Calu3 (cell line): ENCODE data around the gene AXIN2. TPM values are rescaled to one million over a fixed set of nuclear protein-coding genes. Genes with fewer than 3 reads are reported as not detected.

Experiments used
- BruUV-seq: library from RNA; stranded (reverse); fragments of 400-500 nt; replicated peaks from 2 replicates; lab custom pipeline; 2021; lab: Mats Ljungman, UMichigan
- CTCF ChIA-PET: fragments of 300-600 bp; sonication (Branson Sonifier 250); formaldehyde crosslinking; loops from one replicate; lab custom pipeline; 2022; ENCODE audit warnings: antibody characterized with exemption; lab: Charles Lee
- DNase-seq: peaks from one replicate; pipeline ENCODE4 v3.0.0; 2022
- H3K27ac Mint-ChIP-seq: one replicate; pipeline ENCODE4 v1.8.0; 2022; ENCODE audit warnings: mixed read lengths; ENCODE audit not compliant: unreplicated experiment
- H3K27me3 Mint-ChIP-seq: one replicate; pipeline ENCODE4 v1.8.0; 2022; ENCODE audit warnings: mixed read lengths; ENCODE audit not compliant: unreplicated experiment
- H3K36me3 Mint-ChIP-seq: one replicate; pipeline ENCODE4 v1.8.0; 2022; ENCODE audit warnings: mild to moderate bottlenecking, moderate library complexity, mixed read lengths; ENCODE audit not compliant: insufficient read depth, unreplicated experiment
- H3K4me1 Mint-ChIP-seq: one replicate; pipeline ENCODE4 v1.8.0; 2022; ENCODE audit warnings: mild to moderate bottlenecking, low read depth, mixed read lengths; ENCODE audit not compliant: unreplicated experiment
- H3K4me3 Mint-ChIP-seq: one replicate; pipeline ENCODE4 v1.8.0; 2022; ENCODE audit warnings: mild to moderate bottlenecking, low read depth, moderate library complexity, mixed read lengths; ENCODE audit not compliant: unreplicated experiment
- H3K9me3 Mint-ChIP-seq: one replicate; pipeline ENCODE4 v1.8.0; 2022; ENCODE audit warnings: low read depth, mixed read lengths; ENCODE audit not compliant: unreplicated experiment
- CTCF ChIP-seq: fragments of 200-600 bp; IDR thresholded peaks from one replicate; pipeline ENCODE4 v1.8.0; 2022; ENCODE audit warnings: antibody characterized with exemption; ENCODE audit not compliant: unreplicated experiment
- intact Hi-C: fragments of 100-400 bp; cut with micrococcal nuclease; formaldehyde crosslinking; loops from one replicate; pipeline ENCODE4 v1.10.0; 2022; ENCODE audit not compliant: unreplicated experiment
- total RNA-seq: library from RNA; stranded (reverse); gene quantifications from 2 replicates; pipeline ENCODE4 v1.2.3, GENCODE V29; 2022

The AXIN2 gene
- total RNA-seq, 1 experiment from 2014 or later, result 0.45 TPM

- TF ChIP-seq CTCF, result no peak
- CTCF ChIA-PET, result no interaction called here
- Mint-ChIP-seq H3K27me3 (peaks cover 32% of the 10 kb centered on the region), H3K4me3 (no peak overlapping the region), H3K27ac (no peak overlapping the region), H3K9me3 (peaks cover 3% of the 10 kb centered on the region), H3K4me1 (no peaks in the 10 kb centered on the region), H3K36me3 (no peaks in the 10 kb centered on the region)
- intact Hi-C loops, result no loop called here
- no TSS peak for BruUV-seq
- DNase-seq, result no peak
Observed at GRCh38 chr17:65483438-65483837, 78.0 kb downstream of the AXIN2 start.

GRCh38 chr17:65482201-65482600 lies 79.2 kb downstream of the AXIN2 start:
- no TSS peak for BruUV-seq
- no peak for TF ChIP-seq CTCF
- Mint-ChIP-seq H3K9me3 (peaks cover 5% of the 10 kb centered on the region), H3K4me3 (no peak overlapping the region), H3K4me1 (no peaks in the 10 kb centered on the region), H3K27me3 (peaks cover 32% of the 10 kb centered on the region), H3K36me3 (no peaks in the 10 kb centered on the region), H3K27ac (no peak overlapping the region)
- DNase-seq, result no peak
- CTCF ChIA-PET, result no interaction called here
- intact Hi-C loops, result no loop called here

- intact Hi-C loops, result no loop called here
- BruUV-seq, result no TSS peak
- DNase-seq, result no peak
- no peaks in the 10 kb centered on the region for H3K36me3 Mint-ChIP-seq
- TF ChIP-seq CTCF, result no peak
- CTCF ChIA-PET, result no interaction called here
- H3K4me1 Mint-ChIP-seq, result no peaks in the 10 kb centered on the region
- H3K27ac Mint-ChIP-seq, result no peak overlapping the region
- H3K27me3 Mint-ChIP-seq, result peaks cover 25% of the 10 kb centered on the region
- no peak overlapping the region for H3K4me3 Mint-ChIP-seq
- H3K9me3 Mint-ChIP-seq, result peaks cover 8% of the 10 kb centered on the region
Observed at GRCh38 chr17:65479282-65479681, 82.2 kb downstream of the AXIN2 start.
